NCI-H345 treated with DMSO at 0.1 percent for 48 hours (cell line): ENCODE measurements around the gene MANBA.
"Not testable (repeated sequence)": the region's sequence is repeated elsewhere in the genome, so short reads cannot be mapped to it uniquely, and the experiment has no call there.

Experiments
- DNase-seq: peaks from one replicate; lab custom pipeline; 2025; ENCODE audit not compliant: unreplicated experiment; lab: John Stamatoyannopoulos, UW

MANBA gene

GRCh38 chr4:102725229-102725628 is 35.5 kb downstream of the MANBA start:
- DNase-seq = no peak

- DNase-seq = no peak
Observed at GRCh38 chr4:102723511-102723910, 37.3 kb downstream of the MANBA start.

- no peak for DNase-seq
Observed at GRCh38 chr4:102722740-102723139, 38.0 kb downstream of the MANBA start.

GRCh38 chr4:102718833-102719575 is 41.8 kb downstream of the MANBA start:
- DNase-seq = not testable (repeated sequence)

- DNase-seq = no peak
Observed at GRCh38 chr4:102717448-102718092, 43.2 kb downstream of the MANBA start.

GRCh38 chr4:102715057-102715456 is 45.7 kb downstream of the MANBA start:
- DNase-seq = no peak

GRCh38 chr4:102713774-102714173 is 47.0 kb downstream of the MANBA start:
- not testable (repeated sequence) for DNase-seq

- no peak for DNase-seq
Observed at GRCh38 chr4:102713096-102713495, 47.7 kb downstream of the MANBA start.

GRCh38 chr4:102710986-102711385 is 49.8 kb downstream of the MANBA start:
- no peak for DNase-seq

- DNase-seq = not testable (repeated sequence)
Observed at GRCh38 chr4:102709060-102709459, 51.7 kb downstream of the MANBA start.

GRCh38 chr4:102707150-102707549 is 53.6 kb downstream of the MANBA start:
- no peak for DNase-seq

GRCh38 chr4:102705391-102705935 is 55.3 kb downstream of the MANBA start:
- no peak for DNase-seq

- DNase-seq = no peak
Observed at GRCh38 chr4:102696758-102697157, 64.0 kb downstream of the MANBA start.

- no peak for DNase-seq
Observed at GRCh38 chr4:102694791-102695190, 66.0 kb downstream of the MANBA start.

- DNase-seq = no peak
Observed at GRCh38 chr4:102693861-102694260, 66.9 kb downstream of the MANBA start.

- DNase-seq = no peak
Observed at GRCh38 chr4:102693262-102693850, 67.4 kb downstream of the MANBA start.

- DNase-seq = no peak
Observed at GRCh38 chr4:102692474-102692873, 68.3 kb downstream of the MANBA start.

GRCh38 chr4:102687982-102688433 is 72.8 kb downstream of the MANBA start:
- DNase-seq = no peak

GRCh38 chr4:102687373-102687981 is 73.3 kb downstream of the MANBA start:
- DNase-seq = no peak

GRCh38 chr4:102685768-102686167 is 75.0 kb downstream of the MANBA start:
- no peak for DNase-seq

- DNase-seq = no peak
Observed at GRCh38 chr4:102684610-102685052, 76.1 kb downstream of the MANBA start.
